ENCODE results near the gene BAAT.

DNA sequence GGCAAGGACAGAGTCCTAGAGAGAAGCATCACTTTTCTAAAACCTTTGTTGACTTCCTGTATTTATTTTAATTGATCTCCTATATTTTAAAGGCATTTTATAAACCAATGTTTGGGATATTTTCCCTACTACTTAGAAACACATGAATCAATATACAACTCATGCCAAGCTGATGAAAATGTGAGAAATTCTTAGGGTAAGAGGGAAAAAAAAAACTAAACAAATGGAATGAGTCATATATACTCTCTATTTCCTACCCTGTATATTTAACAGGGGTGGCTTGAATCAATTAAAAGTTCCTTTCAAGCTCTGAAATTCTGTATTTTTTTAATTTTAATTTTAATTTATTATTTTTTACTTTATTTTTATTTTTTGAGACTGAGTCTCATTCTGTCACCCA is 19.6 kb downstream of the BAAT start:
- TF ChIP-seq HNRNPUL1 (IDR thresholded peaks at IDR 0.05; ENCODE audit: low read depth, low read length) (no peak), ZNF768 (CRISPR knock-in tag; IDR thresholded peaks at IDR 0.05) (no peak), REPIN1 (CRISPR knock-in tag; IDR thresholded peaks at IDR 0.05; ENCODE audit: borderline replicate concordance, low read depth) (no peak), AFF4 (CRISPR knock-in tag; IDR thresholded peaks at IDR 0.05) (no peak), TCF12 (IDR thresholded peaks at IDR 0.05) (no peak), TCF12 (CRISPR knock-in tag; IDR thresholded peaks at IDR 0.05) (no peak), RAD21 (CRISPR knock-in tag; IDR thresholded peaks at IDR 0.05) (no peak), TARDBP (CRISPR knock-in tag; IDR thresholded peaks at IDR 0.05) (no peak), POLR2A (IDR thresholded peaks at IDR 0.05; ENCODE audit: insufficient read depth in 1 of 2, low read depth in 2 of 2, low read length in 2 of 2) (no peak), ZNF607 (CRISPR knock-in tag; IDR thresholded peaks at IDR 0.05; ENCODE audit: borderline replicate concordance) (no peak), MXI1 (IDR thresholded peaks at IDR 0.05; ENCODE audit: borderline replicate concordance, low read depth, low read length) (no peak), ZNF207 (IDR thresholded peaks at IDR 0.05; ENCODE audit: borderline replicate concordance) (no peak)
- TF ChIP-seq, protein P1, sequence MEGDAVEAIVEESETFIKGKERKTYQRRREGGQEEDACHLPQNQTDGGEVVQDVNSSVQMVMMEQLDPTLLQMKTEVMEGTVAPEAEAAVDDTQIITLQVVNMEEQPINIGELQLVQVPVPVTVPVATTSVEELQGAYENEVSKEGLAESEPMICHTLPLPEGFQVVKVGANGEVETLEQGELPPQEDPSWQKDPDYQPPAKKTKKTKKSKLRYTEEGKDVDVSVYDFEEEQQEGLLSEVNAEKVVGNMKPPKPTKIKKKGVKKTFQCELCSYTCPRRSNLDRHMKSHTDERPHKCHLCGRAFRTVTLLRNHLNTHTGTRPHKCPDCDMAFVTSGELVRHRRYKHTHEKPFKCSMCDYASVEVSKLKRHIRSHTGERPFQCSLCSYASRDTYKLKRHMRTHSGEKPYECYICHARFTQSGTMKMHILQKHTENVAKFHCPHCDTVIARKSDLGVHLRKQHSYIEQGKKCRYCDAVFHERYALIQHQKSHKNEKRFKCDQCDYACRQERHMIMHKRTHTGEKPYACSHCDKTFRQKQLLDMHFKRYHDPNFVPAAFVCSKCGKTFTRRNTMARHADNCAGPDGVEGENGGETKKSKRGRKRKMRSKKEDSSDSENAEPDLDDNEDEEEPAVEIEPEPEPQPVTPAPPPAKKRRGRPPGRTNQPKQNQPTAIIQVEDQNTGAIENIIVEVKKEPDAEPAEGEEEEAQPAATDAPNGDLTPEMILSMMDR (CRISPR knock-in tag; IDR thresholded peaks at IDR 0.05), result no peak

Measured in HepG2 (cell line).